NOMO-1 treated with DMSO at 0.1 percent for 48 hours (cell line): ENCODE measurements around the gene LMX1A.

Source experiments
- DNase-seq: peaks from one replicate; lab custom pipeline; 2025; ENCODE audit not compliant: unreplicated experiment; lab: John Stamatoyannopoulos, UW

LMX1A gene

GRCh38 chr1:165276314-165276713, 80.2 kb downstream of the LMX1A start:
- no peak for DNase-seq

GRCh38 chr1:165265196-165265838, 91.2 kb downstream of the LMX1A start:
- DNase-seq: no peak

- DNase-seq: no peak
Observed at GRCh38 chr1:165259706-165260428, 96.6 kb downstream of the LMX1A start.

- no peak for DNase-seq
Observed at GRCh38 chr1:165259236-165259635, 97.3 kb downstream of the LMX1A start.

- peak; percentile 2 for DNase-seq
Observed at GRCh38 chr1:165257969-165258459, 98.5 kb downstream of the LMX1A start.

GRCh38 chr1:165254896-165255625, 101.5 kb downstream of the LMX1A start:
- DNase-seq: no peak

GRCh38 chr1:165254376-165254775, 102.1 kb downstream of the LMX1A start:
- DNase-seq: no peak

- no peak for DNase-seq
Observed at GRCh38 chr1:165253818-165254254, 102.7 kb downstream of the LMX1A start.

- DNase-seq: no peak
Observed at GRCh38 chr1:165248969-165249571, 107.4 kb downstream of the LMX1A start.

GRCh38 chr1:165241952-165242351, 114.6 kb downstream of the LMX1A start:
- no peak for DNase-seq

GRCh38 chr1:165241321-165241720, 115.2 kb downstream of the LMX1A start:
- no peak for DNase-seq

- DNase-seq: no peak
Observed at GRCh38 chr1:165240492-165240891, 116.0 kb downstream of the LMX1A start.

- no peak for DNase-seq
Observed at GRCh38 chr1:165239873-165240272, 116.6 kb downstream of the LMX1A start.

- DNase-seq: no peak
Observed at GRCh38 chr1:165235777-165236291, 120.7 kb downstream of the LMX1A start.

GRCh38 chr1:165235155-165235776, 121.2 kb downstream of the LMX1A start:
- no peak for DNase-seq

- DNase-seq: no peak
Observed at GRCh38 chr1:165234149-165234548, 122.4 kb downstream of the LMX1A start.

- no peak for DNase-seq
Observed at GRCh38 chr1:165228676-165229075, 127.8 kb downstream of the LMX1A start.

- no peak for DNase-seq
Observed at GRCh38 chr1:165228111-165228655, 128.3 kb downstream of the LMX1A start.

- no peak for DNase-seq
Observed at GRCh38 chr1:165226326-165226725, 130.2 kb downstream of the LMX1A start.

- no peak for DNase-seq
Observed at GRCh38 chr1:165225650-165226049, 130.9 kb downstream of the LMX1A start.
